Immature natural killer cell (primary cell): ENCODE data around the gene CSAG2. TPM values are rescaled to one million over a fixed set of nuclear protein-coding genes. Genes with fewer than 3 reads are reported as not detected.
"Not testable (repeated sequence)": the region's sequence is repeated elsewhere in the genome, so short reads cannot be mapped to it uniquely, and the experiment has no call there.

Source experiments
- DNase-seq, 3 donors: peaks; one replicate each; pipeline ENCODE4 v3.0.0; 2022; ENCODE audit warnings: mixed read lengths in 1 of 3
- H3K27ac Mint-ChIP-seq, 6 donors: one replicate each; pipeline ENCODE4 v1.8.0; 2020; ENCODE audit warnings: mixed read lengths in 6 of 6, mild to moderate bottlenecking in 5 of 6, inconsistent platforms in 4 of 6, moderate library complexity in 3 of 6
- H3K27me3 Mint-ChIP-seq, 3 donors: one replicate each; pipeline ENCODE4 v1.8.0; 2020 to 2021; ENCODE audit warnings: low read depth in 3 of 3, mild to moderate bottlenecking in 3 of 3, mixed read lengths in 3 of 3, moderate library complexity in 3 of 3, inconsistent platforms in 1 of 3
- H3K36me3 Mint-ChIP-seq, 3 donors: one replicate each; pipeline ENCODE4 v1.8.0; 2020; ENCODE audit warnings: mixed read lengths in 3 of 3, inconsistent platforms in 2 of 3, mild to moderate bottlenecking in 2 of 3
- H3K4me1 Mint-ChIP-seq, 2 donors: one replicate each; pipeline ENCODE4 v1.8.0; 2020; ENCODE audit warnings: inconsistent platforms in 2 of 2, mild to moderate bottlenecking in 2 of 2, mixed read lengths in 2 of 2, moderate library complexity in 1 of 2
- H3K4me3 Mint-ChIP-seq, 5 donors: one replicate each; pipeline ENCODE4 v1.8.0; 2020; ENCODE audit warnings: mild to moderate bottlenecking in 5 of 5, mixed read lengths in 5 of 5, inconsistent platforms in 3 of 5, moderate library complexity in 3 of 5
- H3K9me3 Mint-ChIP-seq, 6 donors: one replicate each; pipeline ENCODE4 v1.8.0; 2020; ENCODE audit warnings: mild to moderate bottlenecking in 6 of 6, mixed read lengths in 6 of 6, inconsistent platforms in 4 of 6, moderate library complexity in 3 of 6
- polyA plus RNA-seq, 3 donors: library from polyadenylated mRNA; unstranded; fragments of 300-500 nt; fragmentation: Illumina TruSeq; gene quantifications; one replicate each; pipeline ENCODE4 v1.2.3, GENCODE V29; 2021

The CSAG2 gene
- polyA plus RNA-seq, 3 donors from 2014 or later, result not detected

GRCh38 chrX:152706500-152706899 is 2.6 kb downstream of the CSAG2 start:
- H3K27me3 Mint-ChIP-seq, H3K36me3 Mint-ChIP-seq, H3K27ac Mint-ChIP-seq, DNase-seq, H3K4me1 Mint-ChIP-seq, H3K9me3 Mint-ChIP-seq, H3K4me3 Mint-ChIP-seq: not testable (repeated sequence)

DNA sequence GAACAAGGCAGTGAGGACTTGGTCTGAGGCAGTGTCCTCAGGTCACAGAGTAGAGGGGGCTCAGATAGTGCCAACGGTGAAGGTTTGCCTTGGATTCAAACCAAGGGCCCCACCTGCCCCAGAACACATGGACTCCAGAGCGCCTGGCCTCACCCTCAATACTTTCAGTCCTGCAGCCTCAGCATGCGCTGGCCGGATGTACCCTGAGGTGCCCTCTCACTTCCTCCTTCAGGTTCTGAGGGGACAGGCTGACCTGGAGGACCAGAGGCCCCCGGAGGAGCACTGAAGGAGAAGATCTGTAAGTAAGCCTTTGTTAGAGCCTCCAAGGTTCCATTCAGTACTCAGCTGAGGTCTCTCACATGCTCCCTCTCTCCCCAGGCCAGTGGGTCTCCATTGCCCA is 8.7 kb downstream of the CSAG2 start:
- not testable (repeated sequence) for H3K36me3 Mint-ChIP-seq, H3K27ac Mint-ChIP-seq, H3K27me3 Mint-ChIP-seq, H3K4me3 Mint-ChIP-seq, DNase-seq, H3K9me3 Mint-ChIP-seq, H3K4me1 Mint-ChIP-seq

GRCh38 chrX:152697952-152698931 is 10.8 kb downstream of the CSAG2 start, which contains the start of gene MAGEA3:
TSS of gene MAGEA3 (plus strand) at chrX:152698794. CDS start at chrX:152700833, 2,039 bp downstream.
- DNase-seq, H3K4me1 Mint-ChIP-seq, H3K27me3 Mint-ChIP-seq, H3K9me3 Mint-ChIP-seq, H3K4me3 Mint-ChIP-seq, H3K36me3 Mint-ChIP-seq, H3K27ac Mint-ChIP-seq: not testable (repeated sequence)

GRCh38 chrX:152681012-152681411 is 28.1 kb downstream of the CSAG2 start:
- H3K27me3 Mint-ChIP-seq, H3K36me3 Mint-ChIP-seq, H3K4me3 Mint-ChIP-seq, H3K27ac Mint-ChIP-seq, H3K9me3 Mint-ChIP-seq, H3K4me1 Mint-ChIP-seq, DNase-seq: not testable (repeated sequence)

- not testable (repeated sequence) for H3K36me3 Mint-ChIP-seq
These were observed 34.4 kb downstream of the CSAG2 start for GRCh38 chrX:152674652-152675051.

GRCh38 chrX:152674135-152674534 is 34.9 kb downstream of the CSAG2 start:
- Mint-ChIP-seq H3K27ac (no peak overlapping the region), H3K9me3 (peaks cover 0 to 1% (median 0%) of the 10 kb centered on the region in 6 donors), H3K4me1 (no peaks in the 10 kb centered on the region), H3K27me3 (peaks cover 1 to 15% (median 2%) of the 10 kb centered on the region in 3 donors), H3K4me3 (no peak overlapping the region), H3K36me3 (no peaks in the 10 kb centered on the region)
- DNase-seq, result no peak

More at GRCh38 chrX:152674652-152675051, 34.4 kb downstream of the CSAG2 start:
- not testable (repeated sequence) for H3K9me3 Mint-ChIP-seq, H3K27ac Mint-ChIP-seq, DNase-seq, H3K4me1 Mint-ChIP-seq, H3K4me3 Mint-ChIP-seq
- peaks cover 1 to 15% (median 2%) of the 10 kb centered on the region in 3 donors for H3K27me3 Mint-ChIP-seq

GRCh38 chrX:152663086-152663485 is 46.0 kb downstream of the CSAG2 start:
- Mint-ChIP-seq H3K27ac (no peak overlapping the region), H3K9me3 (peaks cover 0 to 5% (median 0%) of the 10 kb centered on the region in 6 donors), H3K4me3 (no peak overlapping the region), H3K4me1 (no peaks in the 10 kb centered on the region), H3K36me3 (no peaks in the 10 kb centered on the region), H3K27me3 (peaks cover 0 to 5% (median 5%) of the 10 kb centered on the region in 3 donors)
- DNase-seq, result no peak

GRCh38 chrX:152658302-152658701 is 50.8 kb downstream of the CSAG2 start:
- H3K27me3 Mint-ChIP-seq, result peaks cover 0 to 8% (median 6%) of the 10 kb centered on the region in 3 donors
- no peaks in the 10 kb centered on the region for H3K9me3 Mint-ChIP-seq
- DNase-seq, result no peak
- H3K27ac Mint-ChIP-seq, result no peak overlapping the region
- H3K4me1 Mint-ChIP-seq, result no peaks in the 10 kb centered on the region
- no peaks in the 10 kb centered on the region for H3K36me3 Mint-ChIP-seq
- H3K4me3 Mint-ChIP-seq, result no peak overlapping the region

Other genes starting within 250 kb of the CSAG2 start
- not detected for gene GABRQ, start 71.4 kb downstream of the CSAG2 start, polyA plus RNA-seq
- not detected for gene MAGEA3, start 10.5 kb downstream of the CSAG2 start, polyA plus RNA-seq
- gene MAGEA2B, start 5.4 kb upstream of the CSAG2 start, polyA plus RNA-seq, result not detected
- not detected for gene CSAG1, start 24.4 kb upstream of the CSAG2 start, polyA plus RNA-seq
- not detected for gene MAGEA12, start 24.5 kb upstream of the CSAG2 start, polyA plus RNA-seq
- not detected for gene MAGEA2, start 44.6 kb upstream of the CSAG2 start, polyA plus RNA-seq
- not detected for gene CSAG3, start 49.9 kb upstream of the CSAG2 start, polyA plus RNA-seq
- not detected for gene MAGEA6, start 60.4 kb upstream of the CSAG2 start, polyA plus RNA-seq
- gene CETN2, start 121.5 kb upstream of the CSAG2 start, polyA plus RNA-seq, result 10 to 100 TPM; 31.6 to 45.7 (median 33.4) TPM
- gene NSDHL, start 121.8 kb upstream of the CSAG2 start, polyA plus RNA-seq, result 10 to 100 TPM; 16.5 to 44.8 (median 20.2) TPM
- gene ZNF185, start 188.8 kb upstream of the CSAG2 start, polyA plus RNA-seq, result 1 to 10 TPM; 3.2 to 6.2 (median 3.4) TPM